GM23338 (cell line): ENCODE measurements around the gene CD99L2. TPM values are rescaled to one million over a fixed set of nuclear protein-coding genes. Genes with fewer than 3 reads are reported as not detected.

ENCODE experiments used
- ATAC-seq: fragments of 200-7000 bp; cut with Tn5 transposase; 3 replicates; pipeline ENCODE4 v1.9.1; 2020
- DNase-seq: peaks from one replicate; pipeline ENCODE4 v3.0.0-alpha.2; 2015; ENCODE audit warnings: low spot score
- H2AFZ ChIP-seq: fragments of 200-600 bp; sonication (generic); 2 replicates; pipeline ENCODE4 v1.8.0; 2016; ENCODE audit warnings: antibody characterized with exemption, mild to moderate bottlenecking, moderate library complexity
- H3F3A ChIP-seq: fragments of 200-600 bp; sonication (generic); replicated peaks from 2 replicates; pipeline ENCODE4 v1.8.0; 2017; ENCODE audit warnings: antibody characterized with exemption, mixed run types, low read depth
- H3K27ac ChIP-seq: fragments of 200-600 bp; sonication (generic); 2 replicates; pipeline ENCODE4 v1.6.1; 2016; ENCODE audit warnings: low read depth
- H3K27me3 ChIP-seq: fragments of 200-600 bp; sonication (generic); 2 replicates; pipeline ENCODE4 v1.8.0; 2016; ENCODE audit warnings: mild to moderate bottlenecking, mixed run types, moderate library complexity; ENCODE audit not compliant: insufficient read depth
- H3K36me3 ChIP-seq: fragments of 200-600 bp; sonication (generic); 2 replicates; pipeline ENCODE4 v1.8.0; 2016; ENCODE audit warnings: mild to moderate bottlenecking; ENCODE audit not compliant: insufficient read depth
- H3K4me1 ChIP-seq: fragments of 200-600 bp; sonication (generic); 2 replicates; pipeline ENCODE4 v1.8.0; 2016; ENCODE audit warnings: mild to moderate bottlenecking, moderate library complexity; ENCODE audit not compliant: insufficient read depth
- H3K4me2 ChIP-seq: fragments of 200-600 bp; sonication (generic); 2 replicates; pipeline ENCODE4 v1.7.1; 2017; ENCODE audit warnings: mixed run types
- H3K4me3 ChIP-seq: fragments of 200-600 bp; sonication (generic); 2 replicates; pipeline ENCODE4 v1.6.1; 2016; ENCODE audit warnings: mixed run types
- H3K79me2 ChIP-seq: fragments of 200-600 bp; sonication (generic); replicated peaks from 2 replicates; pipeline ENCODE4 v1.8.0; 2017; ENCODE audit warnings: mild to moderate bottlenecking; ENCODE audit not compliant: insufficient read depth
- H3K9me2 ChIP-seq: fragments of 200-600 bp; sonication (generic); 2 replicates; pipeline ENCODE4 v1.8.0; 2017; ENCODE audit not compliant: insufficient read depth
- H4K20me1 ChIP-seq: fragments of 200-600 bp; sonication (generic); replicated peaks from 2 replicates; pipeline ENCODE4 v1.8.0; 2017; ENCODE audit warnings: mild to moderate bottlenecking; ENCODE audit not compliant: insufficient read depth
- H3K27ac Mint-ChIP-seq: 2 replicates; pipeline ENCODE4 v1.8.0; 2020; ENCODE audit warnings: inconsistent platforms, mild to moderate bottlenecking, moderate library complexity, mixed read lengths
- H3K27me3 Mint-ChIP-seq: 3 replicates; pipeline ENCODE4 v1.8.0; 2022; ENCODE audit warnings: low read depth, mild to moderate bottlenecking, moderate library complexity, mixed read lengths, inconsistent platforms; ENCODE audit not compliant: insufficient read depth, poor library complexity
- H3K36me3 Mint-ChIP-seq: 3 replicates; pipeline ENCODE4 v1.8.0; 2021; ENCODE audit warnings: low read depth, mild to moderate bottlenecking, inconsistent platforms, moderate library complexity, mixed read lengths
- H3K4me1 Mint-ChIP-seq: 3 replicates; pipeline ENCODE4 v1.8.0; 2020; ENCODE audit warnings: mild to moderate bottlenecking, inconsistent platforms, mixed read lengths
- H3K4me3 Mint-ChIP-seq: 3 replicates; pipeline ENCODE4 v1.8.0; 2021; ENCODE audit warnings: moderate library complexity, mild to moderate bottlenecking, inconsistent platforms, mixed read lengths
- H3K9me3 Mint-ChIP-seq: 3 replicates; pipeline ENCODE4 v1.8.0; 2020; ENCODE audit warnings: moderate library complexity, mild to moderate bottlenecking, inconsistent platforms, mixed read lengths
- CREB1 ChIP-seq: fragments of 250-450 bp; sonication (Bioruptor Pico); IDR thresholded peaks from 2 replicates; pipeline ENCODE4 v1.5.0; 2020; ENCODE audit warnings: low read depth, mild to moderate bottlenecking, moderate library complexity
- CTCF ChIP-seq, 2 experiments: fragments of 200-600 bp in 1 of 2; sonication (generic) in 1 of 2; conservative IDR thresholded peaks; 2 replicates each; pipeline versions ENCODE4 v1.5.1 to v1.6.1; 2016 to 2017; ENCODE audit warnings: antibody characterized with exemption in 2 of 2, low read depth in 2 of 2, mild to moderate bottlenecking in 2 of 2, moderate library complexity in 1 of 2
- NANOG ChIP-seq: IDR thresholded peaks from 2 replicates; pipeline ENCODE4 v1.6.1; 2016; ENCODE audit warnings: antibody characterized with exemption, borderline replicate concordance
- REST ChIP-seq: IDR thresholded peaks from one replicate; pipeline ENCODE4 v1.6.1; 2018; ENCODE audit warnings: antibody characterized with exemption; ENCODE audit not compliant: unreplicated experiment
- STAT1 ChIP-seq: IDR thresholded peaks from one replicate; pipeline ENCODE4 v1.6.1; 2016; ENCODE audit warnings: antibody characterized with exemption; ENCODE audit not compliant: unreplicated experiment
- ZNF331 ChIP-seq: fragments of 250-450 bp; sonication (Bioruptor Pico); IDR thresholded peaks from 2 replicates; pipeline ENCODE4 v1.5.0; 2020; ENCODE audit warnings: low read depth, mild to moderate bottlenecking, moderate library complexity
- polyA plus RNA-seq: library from polyadenylated mRNA; unstranded; fragments of >200 nt; fragmentation: Nextera tagmentation; extraction: Ambion mirVana; gene quantifications from 2 replicates; pipeline ENCODE4 v1.2.1, GENCODE V29; 2016
- total RNA-seq: library from RNA; depleted of rRNA; stranded (reverse); fragments of >200 nt; shearing (Covaris generic); gene quantifications from 2 replicates; pipeline ENCODE4 v1.2.3, GENCODE V29; 2014
- TF ChIP-seq, protein P1 (sequence below): fragments of 250-450 bp; sonication (Bioruptor Pico); IDR thresholded peaks from 2 replicates; pipeline ENCODE4 v1.5.0; 2020; ENCODE audit warnings: mild to moderate bottlenecking, moderate library complexity

CD99L2 gene
- total and polyA plus RNA-seq, 2 experiments from 2014 or later, result 2.6 to 6.4 TPM

- no peak for TF ChIP-seq REST
- no peak for TF ChIP-seq CREB1 (CRISPR knock-in tag)
- TF ChIP-seq STAT1, result no peak
- TF ChIP-seq NANOG, result no peak
Measured at GRCh38 chrX:150773117-150773516, 125.4 kb downstream of the CD99L2 start (continued).

- Mint-ChIP-seq H3K4me3 (no peak overlapping the region), H3K27ac (no peak overlapping the region; the same call in none of the 2 replicates), H3K9me3 (no peaks in the 10 kb centered on the region; the same call in 2 of the 3 replicates), H3K36me3 (peaks cover 8% of the 10 kb centered on the region), H3K4me1 (peaks cover 18% of the 10 kb centered on the region), H3K27me3 (peaks cover 8% of the 10 kb centered on the region)
- no peaks in the 10 kb centered on the region for H3K79me2 ChIP-seq
- ATAC-seq (peak; percentile 95), DNase-seq (peak; percentile 87)
- no peak overlapping the region for H3K27ac ChIP-seq
- no peak overlapping the region for H3K4me2 ChIP-seq
- H3F3A ChIP-seq, result no peaks in the 10 kb centered on the region
- H3K4me3 ChIP-seq, result no peak overlapping the region
- no peaks in the 10 kb centered on the region for H3K36me3 ChIP-seq
- no peaks in the 10 kb centered on the region for H4K20me1 ChIP-seq
- TF ChIP-seq ZNF331 (CRISPR knock-in tag) (no peak), CTCF (conservative IDR thresholded peaks at IDR 0.05; ENCODE audit: low read depth in 2 of 2) (peak; percentile 62 to 95), CREB1 (CRISPR knock-in tag) (no peak)
- TF ChIP-seq, protein P1, sequence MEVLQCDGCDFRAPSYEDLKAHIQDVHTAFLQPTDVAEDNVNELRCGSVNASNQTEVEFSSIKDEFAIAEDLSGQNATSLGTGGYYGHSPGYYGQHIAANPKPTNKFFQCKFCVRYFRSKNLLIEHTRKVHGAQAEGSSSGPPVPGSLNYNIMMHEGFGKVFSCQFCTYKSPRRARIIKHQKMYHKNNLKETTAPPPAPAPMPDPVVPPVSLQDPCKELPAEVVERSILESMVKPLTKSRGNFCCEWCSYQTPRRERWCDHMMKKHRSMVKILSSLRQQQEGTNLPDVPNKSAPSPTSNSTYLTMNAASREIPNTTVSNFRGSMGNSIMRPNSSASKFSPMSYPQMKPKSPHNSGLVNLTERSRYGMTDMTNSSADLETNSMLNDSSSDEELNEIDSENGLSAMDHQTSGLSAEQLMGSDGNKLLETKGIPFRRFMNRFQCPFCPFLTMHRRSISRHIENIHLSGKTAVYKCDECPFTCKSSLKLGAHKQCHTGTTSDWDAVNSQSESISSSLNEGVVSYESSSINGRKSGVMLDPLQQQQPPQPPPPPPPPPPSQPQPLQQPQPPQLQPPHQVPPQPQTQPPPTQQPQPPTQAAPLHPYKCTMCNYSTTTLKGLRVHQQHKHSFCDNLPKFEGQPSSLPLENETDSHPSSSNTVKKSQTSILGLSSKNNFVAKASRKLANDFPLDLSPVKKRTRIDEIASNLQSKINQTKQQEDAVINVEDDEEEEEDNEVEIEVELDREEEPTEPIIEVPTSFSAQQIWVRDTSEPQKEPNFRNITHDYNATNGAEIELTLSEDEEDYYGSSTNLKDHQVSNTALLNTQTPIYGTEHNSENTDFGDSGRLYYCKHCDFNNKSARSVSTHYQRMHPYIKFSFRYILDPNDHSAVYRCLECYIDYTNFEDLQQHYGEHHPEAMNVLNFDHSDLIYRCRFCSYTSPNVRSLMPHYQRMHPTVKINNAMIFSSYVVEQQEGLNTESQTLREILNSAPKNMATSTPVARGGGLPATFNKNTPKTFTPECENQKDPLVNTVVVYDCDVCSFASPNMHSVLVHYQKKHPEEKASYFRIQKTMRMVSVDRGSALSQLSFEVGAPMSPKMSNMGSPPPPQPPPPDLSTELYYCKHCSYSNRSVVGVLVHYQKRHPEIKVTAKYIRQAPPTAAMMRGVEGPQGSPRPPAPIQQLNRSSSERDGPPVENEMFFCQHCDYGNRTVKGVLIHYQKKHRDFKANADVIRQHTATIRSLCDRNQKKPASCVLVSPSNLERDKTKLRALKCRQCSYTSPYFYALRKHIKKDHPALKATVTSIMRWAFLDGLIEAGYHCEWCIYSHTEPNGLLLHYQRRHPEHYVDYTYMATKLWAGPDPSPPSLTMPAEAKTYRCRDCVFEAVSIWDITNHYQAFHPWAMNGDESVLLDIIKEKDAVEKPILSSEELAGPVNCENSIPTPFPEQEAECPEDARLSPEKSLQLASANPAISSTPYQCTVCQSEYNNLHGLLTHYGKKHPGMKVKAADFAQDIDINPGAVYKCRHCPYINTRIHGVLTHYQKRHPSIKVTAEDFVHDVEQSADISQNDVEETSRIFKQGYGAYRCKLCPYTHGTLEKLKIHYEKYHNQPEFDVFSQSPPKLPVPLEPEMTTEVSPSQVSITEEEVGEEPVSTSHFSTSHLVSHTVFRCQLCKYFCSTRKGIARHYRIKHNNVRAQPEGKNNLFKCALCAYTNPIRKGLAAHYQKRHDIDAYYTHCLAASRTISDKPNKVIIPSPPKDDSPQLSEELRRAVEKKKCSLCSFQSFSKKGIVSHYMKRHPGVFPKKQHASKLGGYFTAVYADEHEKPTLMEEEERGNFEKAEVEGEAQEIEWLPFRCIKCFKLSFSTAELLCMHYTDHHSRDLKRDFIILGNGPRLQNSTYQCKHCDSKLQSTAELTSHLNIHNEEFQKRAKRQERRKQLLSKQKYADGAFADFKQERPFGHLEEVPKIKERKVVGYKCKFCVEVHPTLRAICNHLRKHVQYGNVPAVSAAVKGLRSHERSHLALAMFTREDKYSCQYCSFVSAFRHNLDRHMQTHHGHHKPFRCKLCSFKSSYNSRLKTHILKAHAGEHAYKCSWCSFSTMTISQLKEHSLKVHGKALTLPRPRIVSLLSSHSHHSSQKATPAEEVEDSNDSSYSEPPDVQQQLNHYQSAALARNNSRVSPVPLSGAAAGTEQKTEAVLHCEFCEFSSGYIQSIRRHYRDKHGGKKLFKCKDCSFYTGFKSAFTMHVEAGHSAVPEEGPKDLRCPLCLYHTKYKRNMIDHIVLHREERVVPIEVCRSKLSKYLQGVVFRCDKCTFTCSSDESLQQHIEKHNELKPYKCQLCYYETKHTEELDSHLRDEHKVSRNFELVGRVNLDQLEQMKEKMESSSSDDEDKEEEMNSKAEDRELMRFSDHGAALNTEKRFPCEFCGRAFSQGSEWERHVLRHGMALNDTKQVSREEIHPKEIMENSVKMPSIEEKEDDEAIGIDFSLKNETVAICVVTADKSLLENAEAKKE (CRISPR knock-in tag), result no peak
- H3K4me1 ChIP-seq, result peaks cover 5% of the 10 kb centered on the region; the same call in 1 of the 2 replicates
- no peak overlapping the region for H2AFZ ChIP-seq
- H3K27me3 ChIP-seq, result no peaks in the 10 kb centered on the region
- no peaks in the 10 kb centered on the region for H3K9me2 ChIP-seq
Measured at GRCh38 chrX:150772150-150772970, 126.1 kb downstream of the CD99L2 start.
